Heart left ventricle (tissue), 16 donors: ENCODE measurements around the gene SLC24A2. TPM values are rescaled to one million over a fixed set of nuclear protein-coding genes. Genes with fewer than 3 reads are reported as not detected.
A peak's percentile ranks its signal among the peaks of the same experiment; 100 is the strongest.

Experiments
- ATAC-seq, 4 donors: fragments of 200-7000 bp; cut with Tn5 transposase; one replicate each; pipeline ENCODE4 v1.9.1; 2020 to 2022; ENCODE audit warnings: moderate library complexity in 4 of 4, mild to moderate bottlenecking in 3 of 4, moderate number of reproducible peaks in 1 of 4
- DNase-seq, 5 donors: peaks; one replicate each; pipeline ENCODE4 v3.0.0-alpha.2; 2020
- H3K27ac ChIP-seq, 12 donors: fragments of 200-600 bp; sonication (generic) in 4 of 12; one replicate each; pipeline versions ENCODE4 v1.5.0 to v1.8.0; 2016 to 2022; ENCODE audit warnings: mild to moderate bottlenecking in 2 of 12
- H3K27me3 ChIP-seq, 9 donors: fragments of 200-600 bp; sonication (generic) in 2 of 9; one replicate each; pipeline versions ENCODE4 v1.5.1 to v1.8.0; 2016 to 2022; ENCODE audit warnings: mild to moderate bottlenecking in 3 of 9
- H3K36me3 ChIP-seq, 9 donors: fragments of 200-600 bp; sonication (generic) in 2 of 9; one replicate each; pipeline versions ENCODE4 v1.5.0 to v1.8.0; 2018 to 2022; ENCODE audit warnings: mild to moderate bottlenecking in 2 of 9
- H3K4me1 ChIP-seq, 12 donors: fragments of 200-600 bp; sonication (generic) in 4 of 12; one replicate each; pipeline versions ENCODE4 v1.5.0 to v1.8.0; 2016 to 2022; ENCODE audit warnings: mild to moderate bottlenecking in 3 of 12
- H3K4me3 ChIP-seq, 12 donors: fragments of 200-600 bp; sonication (generic) in 4 of 12; one replicate each; pipeline versions ENCODE4 v1.5.0 to v1.8.0; 2017 to 2022; ENCODE audit warnings: mild to moderate bottlenecking in 9 of 12, moderate library complexity in 4 of 12
- H3K9me3 ChIP-seq, 12 donors: fragments of 200-600 bp; sonication (generic) in 4 of 12; one replicate each; pipeline versions ENCODE4 v1.5.0 to v1.8.0; 2016 to 2022; ENCODE audit warnings: mild to moderate bottlenecking in 1 of 12
- POLR2A ChIP-seq, 2 donors: fragments of 450-650 bp; IDR thresholded peaks; one replicate each; pipeline ENCODE4 v1.6.1; 2017; ENCODE audit warnings: antibody characterized with exemption in 2 of 2, mild to moderate bottlenecking in 2 of 2, moderate library complexity in 2 of 2
- WGBS, 4 donors: extraction: QIAGEN DNeasy Blood & Tissue Kit in 2 of 4; methylation state at CpG; one replicate each; pipeline versions ENCODE4 v1.1.5 to v1.1.7; 2013 to 2018; 5-methylcytosine and 5-hydroxymethylcytosine counted together
- intact Hi-C, 10 donors: fragments of 100-400 bp; cut with DNase I; formaldehyde crosslinking; loops; one replicate each; pipeline versions ENCODE4 v1.11.1 to v1.14.2; 2022
- polyA plus RNA-seq, 2 donors: library from polyadenylated mRNA; stranded (reverse); fragments of 200-250 nt; gene quantifications; one replicate each; pipeline ENCODE4 v1.2.3, GENCODE V29; 2013
- total RNA-seq, 9 donors: library from RNA; depleted of rRNA in 2 of 9; stranded (reverse); fragments of >200 nt in 2 of 9; fragmentation: NEBNext Ultra II Directional in 3 of 9; extraction: Animal tissue kit (Norgen Biotek cat#: 25700) in 3 of 9; gene quantifications; one replicate each; pipeline versions ENCODE4 v1.1.0 to v1.2.4, GENCODE V29; 2016 to 2023
- TF ChIP-seq, protein P1 (sequence below), 12 donors: fragments of 200-600 bp; sonication (generic) in 4 of 12; IDR thresholded peaks; one replicate each; pipeline versions ENCODE4 v1.5.0 to v1.8.0; 2018 to 2022; ENCODE audit warnings: antibody characterized with exemption in 12 of 12, mild to moderate bottlenecking in 5 of 12
- donor health status: ischemic (EF 13 %, LVEDD 7.1; RV severe dilation, severe dysfunction).
- donor health status: healthy with polysubstance abuse.
- donor health status: DM: no; HTN: yes; CAD: no.
- donor health status: DM: no; HTN: no; CAD: no.
- donor health status: ischemic (EF 25% LVEDD 6.9; RV normal size, moderate dysfunction).
- donor health status: ischemic (EF 25% LVEDD 5.7; RV mildly dilated, moderate dysfunction).
- donor health status: healthy.
- donor health status: DM: yes; HTN: yes; CAD: no.
- donor health status: ischemic (EF 35%, LVEDD 5.7; RV mildly dilated, moderate dysfunction).
- donor health status: nonischemic (EF 11% LVEDD 7.7; RV severe dilation, severe dysfunction).
- donor health status: DM: yes; HTN: yes; CAD: no.
- donor health status: PGD.
- donor health status: ischemic (EF 29% LVEDD 5.4; RV normal size, mild dysfunction).
- donor health status: nonischemic (EF 23%, LVEDD 6.1; RV moderate dilation, normal function).

Gene SLC24A2
- total and polyA plus RNA-seq, 11 donors: 0.01 to 0.29 (median 0.16) TPM; not detected in 4

GRCh38 chr9:19787672-19788071, 1.2 kb downstream of the SLC24A2 start:
- WGBS, 4 donors: 11 to 28% (median 20%) methylated on average over 4 of the region's 4 CpGs
- ATAC-seq: no peak

DNA sequence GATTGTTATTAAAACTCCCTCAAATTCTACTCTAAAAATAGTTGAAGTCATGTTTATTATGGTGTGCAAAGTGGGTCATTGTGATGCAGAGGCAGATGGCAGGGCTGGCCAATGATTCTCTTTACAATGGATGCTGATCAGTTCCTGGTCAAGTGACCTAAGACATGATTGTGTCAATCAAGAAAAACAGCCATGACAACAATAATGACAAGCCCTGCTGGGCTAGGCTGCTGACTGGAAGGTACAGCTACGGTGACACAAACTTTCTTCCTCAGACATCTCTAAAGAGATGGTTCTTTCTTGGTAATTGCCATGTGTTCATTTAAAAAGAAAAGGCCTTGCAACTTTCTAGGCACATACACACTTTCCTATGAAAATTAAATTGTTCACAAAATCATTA, 3.6 kb downstream of the SLC24A2 start:
- ATAC-seq: no peak
- H3K36me3 ChIP-seq: no peaks in the 10 kb centered on the region
- no peaks in the 10 kb centered on the region for H3K9me3 ChIP-seq
- intact Hi-C loops: no loop called here
- H3K4me1 ChIP-seq: peaks cover 0 to 15% (median 0%) of the 10 kb centered on the region in 12 donors
- no peak overlapping the region for H3K4me3 ChIP-seq
- peaks cover 6 to 43% (median 19%) of the 10 kb centered on the region in 9 donors for H3K27me3 ChIP-seq
- 62 to 89% (median 72%) methylated on average over 1 of the region's 1 CpG for WGBS, 4 donors
- TF ChIP-seq POLR2A (IDR thresholded peaks at IDR 0.05): no peak
- TF ChIP-seq, protein P1, sequence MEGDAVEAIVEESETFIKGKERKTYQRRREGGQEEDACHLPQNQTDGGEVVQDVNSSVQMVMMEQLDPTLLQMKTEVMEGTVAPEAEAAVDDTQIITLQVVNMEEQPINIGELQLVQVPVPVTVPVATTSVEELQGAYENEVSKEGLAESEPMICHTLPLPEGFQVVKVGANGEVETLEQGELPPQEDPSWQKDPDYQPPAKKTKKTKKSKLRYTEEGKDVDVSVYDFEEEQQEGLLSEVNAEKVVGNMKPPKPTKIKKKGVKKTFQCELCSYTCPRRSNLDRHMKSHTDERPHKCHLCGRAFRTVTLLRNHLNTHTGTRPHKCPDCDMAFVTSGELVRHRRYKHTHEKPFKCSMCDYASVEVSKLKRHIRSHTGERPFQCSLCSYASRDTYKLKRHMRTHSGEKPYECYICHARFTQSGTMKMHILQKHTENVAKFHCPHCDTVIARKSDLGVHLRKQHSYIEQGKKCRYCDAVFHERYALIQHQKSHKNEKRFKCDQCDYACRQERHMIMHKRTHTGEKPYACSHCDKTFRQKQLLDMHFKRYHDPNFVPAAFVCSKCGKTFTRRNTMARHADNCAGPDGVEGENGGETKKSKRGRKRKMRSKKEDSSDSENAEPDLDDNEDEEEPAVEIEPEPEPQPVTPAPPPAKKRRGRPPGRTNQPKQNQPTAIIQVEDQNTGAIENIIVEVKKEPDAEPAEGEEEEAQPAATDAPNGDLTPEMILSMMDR (IDR thresholded peaks at IDR 0.05): no peak
- H3K27ac ChIP-seq: no peak overlapping the region
- DNase-seq: no peak

More at GRCh38 chr9:19787672-19788071, 1.2 kb downstream of the SLC24A2 start:
- no peak for DNase-seq
- Histone ChIP-seq H3K4me3 (peak overlapping the region in 1 of 12 donors; percentile 7), H3K9me3 (peaks cover 0 to 4% (median 0%) of the 10 kb centered on the region in 12 donors), H3K4me1 (peaks cover 0 to 15% (median 0%) of the 10 kb centered on the region in 12 donors), H3K36me3 (no peaks in the 10 kb centered on the region), H3K27me3 (peaks cover 6 to 43% (median 19%) of the 10 kb centered on the region in 9 donors), H3K27ac (no peak overlapping the region)
- intact Hi-C loops: no loop called here
- no peak for TF ChIP-seq POLR2A (IDR thresholded peaks at IDR 0.05)
- TF ChIP-seq, protein P1 (IDR thresholded peaks at IDR 0.05): no peak

DNA sequence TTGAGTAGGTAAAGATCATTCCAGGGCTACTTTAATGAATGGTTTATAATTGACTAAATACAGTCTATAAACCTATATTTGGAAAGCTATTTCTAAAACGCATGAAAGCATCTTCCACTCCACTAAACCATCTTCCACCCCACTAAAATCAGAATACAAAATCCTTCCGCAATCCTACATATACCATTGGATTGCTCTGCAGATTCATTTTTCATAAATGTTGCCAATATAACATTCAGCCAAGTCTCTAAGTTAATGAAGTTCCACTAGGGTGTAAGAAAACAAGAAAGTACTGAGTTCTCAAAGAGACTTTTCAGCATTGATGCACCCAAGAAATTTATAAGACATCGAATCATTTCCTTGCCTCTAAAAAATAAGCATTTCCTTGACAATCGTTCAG, 4.7 kb downstream of the SLC24A2 start:
- Histone ChIP-seq H3K9me3 (no peaks in the 10 kb centered on the region), H3K27ac (no peak overlapping the region), H3K36me3 (no peaks in the 10 kb centered on the region), H3K4me3 (no peak overlapping the region), H3K4me1 (peaks cover 0 to 14% (median 0%) of the 10 kb centered on the region in 12 donors), H3K27me3 (peaks cover 5 to 33% (median 13%) of the 10 kb centered on the region in 9 donors)
- no peak for TF ChIP-seq POLR2A (IDR thresholded peaks at IDR 0.05)
- no peak for DNase-seq
- ATAC-seq: no peak
- WGBS, 4 donors: 85 to 89% (median 86%) methylated on average over 4 of the region's 4 CpGs
- intact Hi-C loops: no loop called here

DNA sequence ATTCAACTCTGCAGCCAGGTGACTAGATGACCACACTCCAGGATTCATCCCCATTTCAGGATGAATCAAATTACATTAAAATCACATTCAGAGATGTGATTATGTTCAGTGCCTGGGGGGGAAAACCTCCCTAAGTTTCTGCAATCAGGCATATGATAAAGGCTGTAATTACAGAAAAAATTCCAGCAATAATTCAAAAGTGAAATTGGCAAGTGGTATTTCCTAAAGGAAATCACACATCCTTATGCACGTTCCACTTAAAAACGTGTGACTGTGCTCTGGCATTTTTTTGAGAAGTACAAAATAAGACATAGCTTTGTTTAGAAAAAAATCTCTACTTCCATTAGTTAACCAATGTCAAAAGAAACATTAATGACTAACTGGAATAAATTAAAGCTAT, 5.3 kb downstream of the SLC24A2 start:
- DNase-seq: no peak
- Histone ChIP-seq H3K4me1 (peaks cover 0 to 7% (median 0%) of the 10 kb centered on the region in 12 donors), H3K9me3 (peaks cover 0 to 3% (median 0%) of the 10 kb centered on the region in 12 donors), H3K27me3 (peaks cover 0 to 27% (median 6%) of the 10 kb centered on the region in 9 donors), H3K36me3 (no peaks in the 10 kb centered on the region), H3K4me3 (no peak overlapping the region), H3K27ac (no peak overlapping the region)
- intact Hi-C loops: no loop called here
- WGBS, 4 donors: 38 to 58% (median 43%) methylated on average over 2 of the region's 2 CpGs
- no peak for ATAC-seq
- no peak for TF ChIP-seq POLR2A (IDR thresholded peaks at IDR 0.05)

DNA sequence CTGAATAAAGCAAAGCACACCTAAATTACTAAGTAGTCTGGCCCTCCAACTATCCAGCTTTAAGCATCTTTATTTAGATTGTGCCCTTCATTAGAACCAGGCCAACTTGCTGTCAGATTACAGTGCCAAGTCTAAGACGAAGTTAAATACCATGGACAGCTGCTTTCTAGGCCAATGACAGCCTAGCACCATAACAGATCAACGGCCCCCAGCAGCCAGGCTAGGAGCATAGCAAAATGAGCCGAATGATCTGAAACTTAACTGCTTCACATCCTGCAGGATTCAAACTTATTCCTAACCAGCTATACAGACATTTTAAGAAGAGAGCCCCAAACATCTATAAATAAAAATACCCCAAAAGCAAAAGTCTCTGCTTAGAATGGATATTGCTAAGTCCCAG, 6.8 kb downstream of the SLC24A2 start:
- peaks cover 0 to 3% (median 0%) of the 10 kb centered on the region in 12 donors for H3K9me3 ChIP-seq
- WGBS, 4 donors: 5 to 9% (median 7%) methylated on average over 3 of the region's 3 CpGs
- H3K4me1 ChIP-seq: no peaks in the 10 kb centered on the region
- H3K27me3 ChIP-seq: peaks cover 0 to 13% (median 0%) of the 10 kb centered on the region in 9 donors
- TF ChIP-seq POLR2A (IDR thresholded peaks at IDR 0.05): no peak
- TF ChIP-seq, protein P1 (IDR thresholded peaks at IDR 0.05): no peak
- no peak overlapping the region for H3K27ac ChIP-seq
- intact Hi-C loops: no loop called here
- ATAC-seq (no peak), DNase-seq (no peak)
- H3K36me3 ChIP-seq: no peaks in the 10 kb centered on the region
- no peak overlapping the region for H3K4me3 ChIP-seq
